Bronchial epithelial cell (primary cell): ENCODE measurements around the gene KLHL34. TPM values are rescaled to one million over a fixed set of nuclear protein-coding genes. Genes with fewer than 3 reads are reported as not detected.

Experiments used
- DNase-seq: peaks from one replicate; pipeline ENCODE4 v3.0.0-alpha.2; 2010; ENCODE audit warnings: low read depth
- FAIRE-seq: peaks from 2 replicates; lab custom pipeline; 2011; peaks lifted over from hg19 to GRCh38; lab: Jason Lieb, UNC
- H3K27me3 ChIP-seq: 2 replicates; pipeline ENCODE4 v1.5.1; 2011; ENCODE audit warnings: low read length; ENCODE audit not compliant: control insufficient read depth, insufficient read depth
- H3K36me3 ChIP-seq: 2 replicates; pipeline ENCODE4 v1.5.1; 2011; ENCODE audit warnings: low read length; ENCODE audit not compliant: control insufficient read depth, insufficient read depth
- H3K4me3 ChIP-seq: 2 replicates; pipeline ENCODE4 v1.5.1; 2011; ENCODE audit warnings: mild to moderate bottlenecking, low read depth, low read length, control low read depth
- total RNA-seq: library from RNA; depleted of rRNA; stranded (reverse); fragments of >200 nt; gene quantifications from 2 replicates; pipeline ENCODE4 v1.2.1, GENCODE V29; 2014
- TF ChIP-seq, protein P1 (sequence below): IDR thresholded peaks from 2 replicates; pipeline ENCODE4 v1.5.1; 2011; ENCODE audit warnings: mild to moderate bottlenecking, moderate library complexity, low read length, control low read depth, inconsistent platforms; ENCODE audit not compliant: insufficient read depth, severe bottlenecking

The KLHL34 gene
- total RNA-seq, 1 donor from 2014 or later = not detected

DNA sequence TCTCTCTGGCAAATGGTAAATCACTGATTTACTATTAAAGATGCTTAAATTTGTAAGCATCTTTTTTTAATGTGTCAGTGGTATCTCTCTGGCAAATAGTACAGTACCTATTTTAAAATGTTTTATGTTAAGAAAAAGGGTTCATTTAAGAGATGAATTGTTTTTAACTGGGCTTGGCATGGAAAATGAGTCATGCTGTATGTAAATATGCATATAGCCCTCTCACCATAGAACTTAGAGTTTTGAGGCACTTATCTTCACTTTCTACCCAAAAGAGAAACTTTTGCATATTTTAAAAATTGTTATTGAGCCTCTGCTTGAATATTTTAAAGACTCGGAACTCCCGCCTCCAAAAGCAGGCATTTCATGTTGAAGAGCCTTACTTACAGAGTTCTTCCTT is 37.9 kb downstream of the KLHL34 start:
- FAIRE-seq = no peak
- TF ChIP-seq, protein P1, sequence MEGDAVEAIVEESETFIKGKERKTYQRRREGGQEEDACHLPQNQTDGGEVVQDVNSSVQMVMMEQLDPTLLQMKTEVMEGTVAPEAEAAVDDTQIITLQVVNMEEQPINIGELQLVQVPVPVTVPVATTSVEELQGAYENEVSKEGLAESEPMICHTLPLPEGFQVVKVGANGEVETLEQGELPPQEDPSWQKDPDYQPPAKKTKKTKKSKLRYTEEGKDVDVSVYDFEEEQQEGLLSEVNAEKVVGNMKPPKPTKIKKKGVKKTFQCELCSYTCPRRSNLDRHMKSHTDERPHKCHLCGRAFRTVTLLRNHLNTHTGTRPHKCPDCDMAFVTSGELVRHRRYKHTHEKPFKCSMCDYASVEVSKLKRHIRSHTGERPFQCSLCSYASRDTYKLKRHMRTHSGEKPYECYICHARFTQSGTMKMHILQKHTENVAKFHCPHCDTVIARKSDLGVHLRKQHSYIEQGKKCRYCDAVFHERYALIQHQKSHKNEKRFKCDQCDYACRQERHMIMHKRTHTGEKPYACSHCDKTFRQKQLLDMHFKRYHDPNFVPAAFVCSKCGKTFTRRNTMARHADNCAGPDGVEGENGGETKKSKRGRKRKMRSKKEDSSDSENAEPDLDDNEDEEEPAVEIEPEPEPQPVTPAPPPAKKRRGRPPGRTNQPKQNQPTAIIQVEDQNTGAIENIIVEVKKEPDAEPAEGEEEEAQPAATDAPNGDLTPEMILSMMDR = no peak

DNA sequence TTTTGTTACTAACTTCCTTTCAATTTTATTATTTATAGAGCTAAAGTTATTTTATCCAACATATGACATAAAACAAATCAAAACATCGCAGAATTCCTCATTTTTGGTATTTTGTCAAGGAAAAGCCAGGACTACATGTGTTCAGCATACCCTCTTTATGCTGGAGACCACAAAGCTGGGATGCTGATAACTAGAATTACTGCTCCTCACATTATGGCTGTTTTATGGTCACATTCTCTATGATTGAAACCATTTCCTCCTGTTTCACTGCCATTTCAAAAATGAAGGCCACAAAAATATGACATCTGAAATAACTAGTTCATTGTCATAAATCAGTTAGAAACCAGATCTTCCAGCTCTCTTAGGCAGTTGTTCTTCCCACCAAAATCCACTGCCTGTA is 41.7 kb downstream of the KLHL34 start:
- H3K4me3 ChIP-seq = no peak overlapping the region
- FAIRE-seq (no peak), DNase-seq (no peak)
- no peaks in the 10 kb centered on the region for H3K27me3 ChIP-seq
- no peaks in the 10 kb centered on the region for H3K36me3 ChIP-seq
- TF ChIP-seq, protein P1 = no peak

More for the DNA sequence above, 37.9 kb downstream of the KLHL34 start:
- Histone ChIP-seq H3K36me3 (no peaks in the 10 kb centered on the region), H3K27me3 (no peaks in the 10 kb centered on the region), H3K4me3 (no peak overlapping the region)
- DNase-seq = no peak

GRCh38 chrX:21612154-21612553 is 46.0 kb downstream of the KLHL34 start:
- no peaks in the 10 kb centered on the region for H3K27me3 ChIP-seq
- DNase-seq (no peak), FAIRE-seq (no peak)
- H3K36me3 ChIP-seq = no peaks in the 10 kb centered on the region
- no peak overlapping the region for H3K4me3 ChIP-seq
- TF ChIP-seq, protein P1 = no peak

DNA sequence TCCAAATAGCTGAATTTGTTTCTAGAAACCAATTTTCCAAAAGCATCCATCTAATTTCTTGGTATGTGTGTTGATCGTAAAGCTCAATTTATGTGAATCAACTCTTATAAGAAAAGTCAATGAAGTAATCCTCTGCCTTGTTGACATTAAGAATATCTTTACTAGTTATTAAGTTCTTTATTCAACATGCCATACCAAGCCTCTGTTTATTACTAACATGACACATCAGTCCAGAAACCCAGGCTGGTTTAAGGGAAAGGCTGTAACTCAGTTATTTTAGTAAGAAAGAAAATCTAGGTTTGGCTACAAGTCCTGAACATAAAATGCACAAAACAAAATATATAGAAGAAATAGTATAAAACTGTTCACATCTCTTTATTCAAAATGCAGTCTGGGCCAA is 48.0 kb downstream of the KLHL34 start:
- Histone ChIP-seq H3K27me3 (no peaks in the 10 kb centered on the region), H3K4me3 (no peak overlapping the region), H3K36me3 (no peaks in the 10 kb centered on the region)
- DNase-seq (no peak), FAIRE-seq (no peak)
- TF ChIP-seq, protein P1 = no peak

DNA sequence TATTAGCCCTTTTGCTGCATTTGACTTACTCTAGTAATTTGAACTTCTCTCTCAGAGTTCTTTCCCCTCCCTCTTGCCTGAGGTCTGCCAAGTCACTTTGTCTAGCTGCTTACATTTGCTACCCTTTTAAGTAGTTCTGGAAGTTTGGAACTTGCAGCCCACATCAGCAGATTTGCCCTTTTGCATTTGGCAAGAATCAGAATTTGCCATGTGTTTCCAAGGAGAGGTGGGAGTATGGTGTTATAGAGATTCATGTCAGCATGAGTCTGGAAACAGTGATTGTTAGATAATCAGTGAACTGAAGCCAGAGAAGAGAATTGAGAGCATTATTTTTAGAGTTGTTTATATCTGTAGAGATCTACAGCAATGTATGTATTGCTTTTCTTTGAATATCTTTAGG is 52.1 kb downstream of the KLHL34 start:
- Histone ChIP-seq H3K36me3 (no peaks in the 10 kb centered on the region), H3K4me3 (no peak overlapping the region), H3K27me3 (no peaks in the 10 kb centered on the region)
- FAIRE-seq (no peak), DNase-seq (no peak)
- TF ChIP-seq, protein P1 = no peak

Other genes with a start within 250 kb of the KLHL34 start
- not detected in 2 replicates for gene SMPX, start 99.8 kb upstream of the KLHL34 start, total RNA-seq
- 3.9 and 4.6 TPM in 2 replicates for gene MBTPS2, start 181.3 kb upstream of the KLHL34 start, total RNA-seq
- 0.79 and 1.3 TPM in 2 replicates for gene YY2, start 197.7 kb upstream of the KLHL34 start, total RNA-seq